NCI-H1105 (cell line): ENCODE data around the gene RAN.
"Not testable (repeated sequence)": the region's sequence is repeated elsewhere in the genome, so short reads cannot be mapped to it uniquely, and the experiment has no call there.

ENCODE experiments used
- DNase-seq: peaks from one replicate; lab custom pipeline; 2025; lab: John Stamatoyannopoulos, UW

The RAN gene

DNA sequence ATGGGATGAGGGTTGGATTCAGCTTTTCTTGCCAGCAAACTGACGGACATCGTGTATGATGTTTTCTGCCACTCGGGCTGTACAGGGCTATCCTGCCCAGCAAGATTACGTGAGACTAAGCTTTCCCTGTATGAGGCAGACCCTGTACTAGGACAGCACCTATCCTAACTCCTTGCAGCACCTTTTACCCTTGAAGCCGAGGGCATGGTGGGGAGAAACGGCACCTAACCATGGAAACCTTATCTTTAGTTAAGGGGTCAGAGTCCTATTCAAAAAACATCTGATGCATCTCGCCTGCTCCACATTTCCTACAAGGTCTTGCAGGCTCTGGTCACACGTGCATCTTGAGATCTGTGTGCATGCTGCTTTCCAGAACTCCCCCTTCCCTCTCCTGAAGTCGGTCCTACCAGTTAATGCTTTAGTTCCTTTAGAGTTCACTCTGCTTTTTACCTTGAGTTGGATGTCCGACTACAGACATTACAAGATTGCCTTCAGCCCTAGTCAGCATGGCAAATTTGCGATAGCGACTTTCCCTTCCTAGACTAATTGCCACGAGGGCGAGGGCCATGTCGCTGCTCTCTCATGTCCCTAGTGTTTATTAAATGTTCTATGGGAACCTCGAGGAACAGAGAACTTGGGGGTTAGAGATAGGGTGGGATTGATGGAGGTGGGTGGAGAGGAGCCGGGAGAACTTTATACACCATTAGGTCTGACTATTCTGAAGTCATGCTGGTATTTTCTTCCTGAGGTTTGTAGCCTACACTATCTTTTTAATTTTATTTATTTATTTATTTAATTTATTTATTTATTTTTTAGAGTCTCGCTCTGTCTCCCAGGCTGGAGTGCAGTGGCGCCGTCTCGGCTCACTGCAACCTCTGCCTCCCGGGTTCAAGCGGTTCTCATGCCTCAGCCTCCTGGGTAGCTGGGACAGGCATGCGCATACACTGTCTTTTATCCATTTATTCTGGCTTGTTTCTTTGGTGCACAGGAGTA, 6.6 kb downstream of the RAN start:
- no peak for DNase-seq

DNA sequence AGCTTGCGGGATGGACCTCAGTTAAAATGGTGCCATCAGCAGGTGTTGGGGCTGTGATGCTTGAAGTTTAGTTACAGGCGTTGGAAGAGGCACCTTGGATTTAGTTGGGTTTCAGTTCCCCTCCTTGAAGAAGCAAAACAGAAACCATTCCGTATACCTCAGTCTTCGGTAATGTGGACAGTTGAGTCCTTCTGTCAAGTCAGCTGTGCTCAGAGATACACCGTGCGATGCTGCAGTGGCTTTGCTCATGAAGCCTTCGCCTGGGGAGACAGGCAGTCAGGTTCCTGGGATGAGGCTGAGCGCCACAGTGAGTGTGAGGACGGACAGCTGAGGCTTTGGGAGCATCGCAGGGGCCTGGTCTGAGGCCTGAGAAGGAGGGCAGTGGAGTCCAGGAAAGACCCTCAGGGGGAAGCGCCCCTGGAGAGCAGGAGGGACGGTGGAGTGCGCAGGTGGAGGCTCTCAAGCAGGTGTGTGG, 7.4 kb downstream of the RAN start:
- DNase-seq, result no peak

DNA sequence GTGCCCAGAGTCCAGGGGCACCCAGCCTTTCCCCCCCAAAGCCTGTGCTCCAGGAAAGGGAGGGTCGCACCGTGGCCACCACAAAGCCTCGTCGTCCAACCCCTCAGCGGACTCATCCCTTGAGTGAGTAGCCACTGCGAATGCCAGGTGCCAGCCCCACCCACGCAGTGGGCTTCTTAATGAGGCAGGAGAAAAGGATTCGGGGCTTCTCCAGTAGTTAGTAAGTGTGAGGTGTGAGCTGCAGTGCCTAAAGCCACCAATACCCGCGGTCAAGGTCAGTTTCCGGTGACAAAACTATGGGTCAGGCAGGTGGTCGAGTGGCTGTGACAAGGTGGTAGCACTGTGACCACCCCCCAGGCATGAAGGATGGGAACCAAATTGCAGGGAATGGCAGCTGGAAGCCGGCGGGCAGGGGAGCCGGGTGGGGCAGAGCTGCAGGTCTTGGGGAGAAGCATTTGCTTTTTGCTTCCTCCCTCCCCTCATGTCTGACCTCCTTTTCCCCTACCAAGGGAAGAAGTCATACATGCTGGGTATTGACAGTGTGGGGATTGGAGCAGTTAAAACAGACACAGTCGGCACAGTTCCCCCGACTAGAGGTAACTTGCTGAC, 8.0 kb downstream of the RAN start:
- DNase-seq, result no peak

- DNase-seq, result no peak
Measured at GRCh38 chr12:130880411-130880885, 8.6 kb downstream of the RAN start.

GRCh38 chr12:130881046-130881445, 9.2 kb downstream of the RAN start:
- no peak for DNase-seq

DNA sequence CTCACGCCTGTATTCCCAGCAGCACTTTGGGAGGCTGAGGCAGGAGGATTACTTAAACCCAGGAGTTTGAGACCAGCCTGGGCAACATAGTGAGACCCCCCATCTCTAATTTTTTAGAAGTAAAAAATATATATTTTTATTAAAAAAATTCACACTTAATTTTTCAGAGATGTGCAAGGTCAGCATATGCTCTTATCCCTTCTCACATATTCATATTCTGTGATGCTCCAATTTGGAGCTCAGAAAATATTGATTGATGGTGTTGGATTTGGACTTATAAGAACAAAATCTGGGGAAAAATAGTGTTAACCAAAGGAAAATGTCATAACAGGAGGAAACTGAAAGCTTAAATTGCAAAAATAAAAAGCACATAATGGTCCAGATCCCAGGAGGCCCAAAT, 9.7 kb downstream of the RAN start:
- DNase-seq, result no peak

DNA sequence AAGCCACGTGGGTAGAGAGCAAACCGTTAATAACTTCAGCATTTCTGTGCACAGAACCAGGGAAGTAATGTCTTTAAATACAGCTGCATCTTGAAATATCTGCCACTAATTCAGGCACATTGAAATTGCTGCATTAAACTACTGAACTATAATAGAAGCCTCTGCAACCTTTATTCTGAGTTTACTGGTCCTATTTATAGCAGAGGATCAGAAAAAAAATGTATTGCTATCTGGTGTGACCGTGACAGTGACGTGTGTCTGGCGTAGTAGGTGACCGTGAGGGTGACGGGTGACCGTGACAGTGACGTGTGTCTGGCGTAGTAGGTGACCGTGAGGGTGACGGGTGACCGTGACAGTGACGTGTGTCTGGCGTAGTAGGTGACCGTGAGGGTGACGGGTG, 15.3 kb downstream of the RAN start:
- DNase-seq, result not testable (repeated sequence)

DNA sequence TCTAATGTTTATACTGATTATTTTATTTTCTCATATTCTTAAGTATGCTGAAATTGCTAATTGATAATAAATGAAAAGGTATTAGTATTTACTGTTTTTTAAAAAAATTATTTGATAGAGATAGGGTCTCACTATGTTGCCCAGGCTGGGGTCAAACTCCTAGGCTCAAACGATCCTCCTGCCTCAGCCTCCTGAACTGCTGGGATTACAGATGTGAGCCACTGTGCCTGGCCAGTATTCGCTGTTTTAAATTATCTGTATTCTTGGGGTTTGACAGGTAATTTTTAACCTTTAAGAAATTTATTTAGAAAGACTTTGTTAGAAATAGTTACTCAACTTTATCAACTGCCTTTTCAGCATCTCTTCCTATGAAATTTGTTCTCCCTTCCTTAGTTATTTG, 32.2 kb downstream of the RAN start:
- no peak for DNase-seq

- DNase-seq, result not testable (repeated sequence)
Measured at GRCh38 chr12:130904936-130905455, 33.1 kb downstream of the RAN start.

DNA sequence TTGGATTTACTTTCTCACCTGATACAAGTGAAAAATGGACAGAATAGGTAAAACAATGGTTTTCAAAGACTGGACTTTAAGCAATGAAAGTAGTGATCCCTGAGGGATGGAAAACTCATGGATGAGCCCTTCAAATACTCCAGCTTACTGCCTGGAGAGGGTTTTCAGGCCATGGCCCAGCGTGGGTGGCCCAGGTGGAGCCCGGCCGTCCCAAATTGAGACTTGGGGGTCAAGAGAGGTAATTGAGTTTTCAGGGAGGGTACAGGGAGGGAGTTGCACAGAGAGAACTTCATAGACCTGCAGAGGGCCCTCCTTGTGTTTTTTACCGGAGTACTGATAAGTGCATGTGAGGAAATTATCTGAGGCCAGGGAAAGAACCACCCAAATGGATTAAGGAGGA, 37.2 kb downstream of the RAN start:
- no peak for DNase-seq

DNA sequence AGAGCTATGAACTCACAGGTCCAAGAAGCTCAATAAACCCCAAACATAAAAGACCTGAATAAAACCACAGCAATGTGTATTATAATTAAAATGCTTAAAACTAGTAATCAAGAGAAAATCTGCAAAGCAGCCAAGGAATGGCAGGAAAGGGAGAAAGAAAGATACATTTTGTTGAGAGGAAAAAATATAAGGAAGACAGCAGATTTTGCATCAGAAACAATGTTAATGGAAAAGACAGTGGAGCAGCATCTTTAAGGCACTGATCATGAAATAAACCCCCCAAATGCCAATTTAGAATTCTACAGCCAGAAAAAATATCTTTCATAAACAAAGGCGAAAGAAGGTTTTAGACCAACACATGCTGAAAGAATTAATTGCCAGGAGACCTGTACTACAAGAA, 39.3 kb downstream of the RAN start:
- no peak for DNase-seq

- no peak for DNase-seq
Measured at GRCh38 chr12:130911933-130912332, 40.1 kb downstream of the RAN start.

DNA sequence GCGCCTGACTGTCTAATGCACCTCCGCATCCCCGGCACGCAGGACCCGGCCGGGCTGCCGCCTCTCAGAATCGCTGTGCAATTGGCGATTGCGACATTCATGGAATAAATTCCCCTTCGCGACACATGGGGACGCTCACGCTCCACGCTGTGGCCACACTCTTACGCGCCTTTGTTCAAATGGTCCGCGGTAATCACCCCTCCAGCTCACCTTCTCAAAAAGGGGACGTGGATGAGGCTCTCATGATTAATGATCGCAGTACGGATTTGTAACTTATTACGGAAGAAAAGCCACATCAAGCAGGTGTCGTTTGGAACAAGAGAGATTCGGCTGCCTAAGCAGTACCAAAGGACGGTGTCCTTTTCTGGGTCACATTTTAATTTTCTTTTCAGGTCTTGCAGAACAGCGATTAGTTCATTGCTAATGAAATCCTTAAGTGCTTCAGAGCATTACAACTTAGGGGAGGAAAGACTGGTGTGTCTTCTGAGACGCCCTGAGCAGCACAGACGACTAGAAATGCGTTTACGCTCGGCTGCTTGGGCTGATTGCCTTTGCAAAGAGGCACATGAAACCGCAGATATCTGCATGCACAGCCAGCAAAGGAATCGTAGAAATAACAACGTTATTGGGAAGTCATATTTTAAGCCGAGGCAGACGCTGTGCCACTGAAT, 44.5 kb downstream of the RAN start:
- peak; percentile 78 for DNase-seq

- no peak for DNase-seq
Measured at GRCh38 chr12:130917607-130918006, 45.7 kb downstream of the RAN start.

GRCh38 chr12:130919086-130919485, 47.2 kb downstream of the RAN start:
- DNase-seq, result no peak

DNA sequence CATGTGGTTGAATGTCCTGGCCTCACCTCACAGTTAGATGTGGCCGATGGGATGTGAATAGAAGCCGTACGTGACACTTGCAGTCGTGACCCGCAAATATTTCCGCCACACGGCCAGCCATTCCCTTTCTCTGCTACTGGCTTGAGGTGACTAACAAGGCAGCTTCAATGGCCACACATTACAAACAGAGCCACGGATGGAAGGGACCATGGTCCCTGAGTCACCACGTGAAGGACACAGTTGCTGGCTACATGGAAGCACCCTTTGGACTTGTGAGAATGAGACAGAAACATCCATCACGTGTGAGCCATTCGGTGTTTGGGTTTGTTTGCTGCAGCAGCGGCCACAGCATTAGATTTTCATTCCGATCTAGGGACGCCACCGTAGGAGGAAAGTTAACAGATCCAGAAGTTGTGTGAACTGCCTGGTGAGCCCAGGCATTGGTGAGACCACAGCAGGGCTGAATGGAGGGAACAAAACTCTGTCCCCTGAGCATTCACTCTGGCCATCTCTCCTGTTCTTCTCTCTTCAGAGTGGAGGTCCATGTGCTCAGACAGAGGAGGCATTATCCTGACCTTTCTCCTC, 48.3 kb downstream of the RAN start:
- no peak for DNase-seq

DNA sequence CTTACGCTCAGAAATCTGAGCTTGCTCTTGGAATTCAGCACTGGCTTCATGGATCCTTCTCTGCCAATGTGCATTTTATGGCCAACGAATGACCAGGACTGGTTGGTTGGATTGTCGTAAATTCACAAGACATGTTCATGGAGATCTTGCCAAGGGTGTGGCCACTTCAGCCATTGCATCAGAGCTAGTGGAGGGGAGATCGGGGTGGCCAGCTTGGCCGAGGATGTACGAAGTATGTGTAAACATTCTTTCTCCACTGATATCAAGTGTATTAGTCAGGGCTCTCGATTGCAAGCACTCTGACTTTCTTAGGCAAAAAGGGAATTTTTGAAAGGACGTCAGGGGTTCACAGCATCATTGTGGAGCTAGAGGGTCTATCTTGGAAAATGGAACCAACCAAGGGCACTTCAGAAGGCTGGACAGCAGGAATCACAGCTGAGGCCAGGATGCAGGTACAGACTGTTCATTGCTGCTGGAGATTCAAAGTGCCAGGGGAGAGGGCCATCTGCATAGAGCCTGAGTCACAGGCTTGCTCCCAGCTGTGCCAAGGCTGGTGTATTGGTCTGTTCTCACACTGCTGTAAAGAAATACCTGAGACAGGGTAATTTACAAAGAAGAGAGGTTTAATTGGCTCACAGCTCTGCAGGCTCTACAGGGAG, 49.0 kb downstream of the RAN start:
- no peak for DNase-seq

DNA sequence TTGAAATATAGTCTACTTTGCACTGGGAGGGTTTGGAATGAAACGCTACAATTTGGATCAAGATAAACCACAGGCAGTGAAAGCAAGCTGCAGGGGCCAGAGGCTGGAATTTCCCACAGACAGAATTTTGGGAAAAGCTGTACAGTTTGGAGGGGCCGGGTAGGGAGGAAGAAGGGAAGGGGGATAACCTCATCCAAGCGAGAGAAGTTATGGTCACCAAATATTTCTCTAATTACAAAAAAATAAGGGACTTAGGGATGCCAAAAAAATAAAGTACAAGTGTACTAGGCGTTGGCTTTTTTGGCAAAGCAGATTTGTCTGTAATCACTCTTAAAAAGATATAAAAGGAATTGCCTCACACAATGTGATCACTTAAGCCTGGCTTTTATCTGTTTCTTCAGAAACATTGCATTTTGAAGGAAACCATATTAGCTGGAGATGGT, 50.7 kb downstream of the RAN start:
- no peak for DNase-seq

DNA sequence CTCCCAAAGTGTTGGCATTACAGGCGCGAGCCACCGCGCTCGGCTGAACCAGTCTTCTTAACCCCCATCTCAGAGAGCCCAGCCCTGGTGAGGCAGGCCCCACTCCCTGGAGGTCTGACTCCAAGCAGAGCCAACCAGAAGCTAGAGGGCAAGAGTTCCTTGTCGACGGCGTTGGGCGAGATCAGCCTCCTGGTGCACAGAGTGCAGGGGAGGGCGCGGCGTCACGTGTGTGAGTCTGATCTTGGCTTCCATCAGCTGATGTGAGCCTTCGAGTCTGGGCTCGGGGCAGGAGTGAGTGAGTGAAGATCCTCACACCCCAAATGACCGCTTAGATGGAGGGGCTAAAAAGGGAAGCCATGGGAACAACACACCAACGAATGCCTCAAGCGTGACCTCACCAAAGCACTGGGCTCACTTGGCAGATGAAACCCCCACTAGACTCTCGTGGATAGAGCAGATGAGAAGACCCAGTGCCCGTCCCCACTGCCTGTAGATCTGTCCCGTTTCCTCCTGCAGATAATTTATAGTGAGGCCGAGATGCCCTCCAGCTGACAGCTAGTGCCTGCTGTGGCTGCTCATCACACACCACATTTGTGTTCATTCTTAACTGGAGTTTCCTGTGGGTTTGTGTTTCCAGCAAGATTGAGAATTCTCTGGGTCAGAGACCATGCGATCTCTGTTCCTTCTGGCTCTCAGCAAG, 53.2 kb downstream of the RAN start:
- DNase-seq, result no peak

GRCh38 chr12:130925666-130926015, 53.8 kb downstream of the RAN start:
- DNase-seq, result no peak
